Endothelial cell of umbilical vein (primary cell): ENCODE measurements around the gene HIGD1A. TPM values are rescaled to one million over a fixed set of nuclear protein-coding genes. Genes with fewer than 3 reads are reported as not detected.

Source experiments
- BruUV-seq: library from RNA; stranded (reverse); fragments of 400-500 nt; replicated peaks from 2 replicates; lab custom pipeline; 2021; lab: Mats Ljungman, UMichigan
- CTCF ChIA-PET: fragments of 300-600, 350-600 bp; sonication (Branson Sonifier 250); formaldehyde crosslinking; loops from one replicate; lab custom pipeline; 2021; ENCODE audit warnings: antibody characterized with exemption, inconsistent platforms; lab: Charles Lee
- POLR2A ChIA-PET: fragments of 300-600, 350-600 bp; sonication (Branson Sonifier 250); formaldehyde crosslinking; loops from one replicate; lab custom pipeline; 2021; ENCODE audit warnings: antibody characterized with exemption, inconsistent platforms; lab: Charles Lee
- DNase-seq: peaks from one replicate; pipeline ENCODE4 v3.0.0-alpha.2; 2011; ENCODE audit warnings: low read depth, low spot score
- FAIRE-seq: peaks from 2 replicates; lab custom pipeline; 2011; peaks lifted over from hg19 to GRCh38; lab: Jason Lieb, UNC
- H2AFZ ChIP-seq: 2 replicates; pipeline ENCODE4 v1.6.0; 2012; ENCODE audit warnings: low read depth, low read length, control low read depth, inconsistent platforms
- H3K27ac ChIP-seq: 2 replicates; pipeline ENCODE4 v1.5.1; 2011; ENCODE audit warnings: low read depth, mild to moderate bottlenecking, control low read depth, low read length, moderate library complexity; ENCODE audit not compliant: insufficient read depth
- H3K27me3 ChIP-seq, 2 experiments: 2 replicates each; pipeline versions ENCODE4 v1.6.0 to v1.6.1; 2011; ENCODE audit warnings: low read length in 2 of 2, mixed read lengths in 1 of 2; ENCODE audit not compliant: control insufficient read depth in 2 of 2, insufficient read depth in 2 of 2
- H3K36me3 ChIP-seq, 2 experiments: 2 replicates in 1 of 2; 3 replicates in 1 of 2; pipeline ENCODE4 v1.5.1; 2011; ENCODE audit warnings: low read length in 2 of 2, mild to moderate bottlenecking in 1 of 2, moderate library complexity in 1 of 2; ENCODE audit not compliant: control insufficient read depth in 2 of 2, insufficient read depth in 2 of 2; ENCODE audit errors: extremely low read depth in 1 of 2
- H3K4me1 ChIP-seq: 3 replicates; pipeline ENCODE4 v1.5.1; 2011; ENCODE audit warnings: mild to moderate bottlenecking, low read length; ENCODE audit not compliant: control insufficient read depth, insufficient read depth; ENCODE audit errors: extremely low read depth
- H3K4me2 ChIP-seq: 2 replicates; pipeline ENCODE4 v1.6.1; 2011; ENCODE audit warnings: low read length, control low read depth, mixed read lengths; ENCODE audit not compliant: insufficient read depth
- H3K4me3 ChIP-seq, 3 experiments: fragments of 200-600 bp in 1 of 3; sonication (generic), shearing (Covaris generic) in 1 of 3; replicated peaks in 1 of 3; 2 replicates each; pipeline ENCODE4 v1.5.1; 2011 to 2016; ENCODE audit warnings: control low read depth in 3 of 3, low read length in 3 of 3, mild to moderate bottlenecking in 2 of 3, inconsistent platforms in 1 of 3, low read depth in 1 of 3, moderate library complexity in 1 of 3; ENCODE audit not compliant: insufficient read depth in 1 of 3
- H3K79me2 ChIP-seq: 2 replicates; pipeline ENCODE4 v1.6.0; 2012; ENCODE audit warnings: low read length, inconsistent platforms; ENCODE audit not compliant: control insufficient read depth, insufficient read depth
- H3K9ac ChIP-seq: replicated peaks from 2 replicates; pipeline ENCODE3; 2011; ENCODE audit warnings: low read length, control low read depth; ENCODE audit not compliant: insufficient read depth; ENCODE audit errors: extremely low read depth
- H3K9me1 ChIP-seq: replicated peaks from 3 replicates; pipeline ENCODE4 v1.6.0; 2011; ENCODE audit warnings: mild to moderate bottlenecking, low read length; ENCODE audit not compliant: control insufficient read depth, insufficient read depth; ENCODE audit errors: extremely low read depth
- H3K9me3 ChIP-seq: replicated peaks from 2 replicates; pipeline ENCODE4 v1.5.1; 2012; ENCODE audit warnings: low read length, inconsistent platforms; ENCODE audit not compliant: control insufficient read depth, insufficient read depth
- H4K20me1 ChIP-seq: replicated peaks from 2 replicates; pipeline ENCODE3; 2011; ENCODE audit warnings: mild to moderate bottlenecking, low read length; ENCODE audit not compliant: control insufficient read depth, insufficient read depth; ENCODE audit errors: extremely low read depth
- EZH2 ChIP-seq: IDR thresholded peaks from 2 replicates; pipeline ENCODE4 v1.6.1; 2012; ENCODE audit warnings: borderline replicate concordance, low read depth, mild to moderate bottlenecking, moderate library complexity, low read length, inconsistent platforms; ENCODE audit not compliant: severe bottlenecking
- FOS ChIP-seq: IDR thresholded peaks from 2 replicates; pipeline ENCODE4 v1.6.1; 2011; ENCODE audit warnings: mild to moderate bottlenecking, low read length, moderate library complexity, borderline replicate concordance; ENCODE audit not compliant: insufficient read depth
- GATA2 ChIP-seq: IDR thresholded peaks from 2 replicates; pipeline ENCODE4 v1.7.0; 2011; ENCODE audit warnings: low read depth, mild to moderate bottlenecking, moderate library complexity, mixed read lengths, low read length; ENCODE audit not compliant: insufficient read length, insufficient read depth
- JUN ChIP-seq: IDR thresholded peaks from 2 replicates; pipeline ENCODE4 v1.6.1; 2011; ENCODE audit warnings: borderline replicate concordance, low read depth; ENCODE audit not compliant: insufficient read length, insufficient read depth
- MYC ChIP-seq: IDR thresholded peaks from one replicate; pipeline ENCODE4 v1.6.1; 2011; ENCODE audit warnings: mild to moderate bottlenecking, low read depth, low read length
- POLR2A ChIP-seq: IDR thresholded peaks from 2 replicates; pipeline ENCODE4 v1.6.1; 2012; ENCODE audit warnings: low read depth, mild to moderate bottlenecking, control low read depth, low read length
- POLR2AphosphoS5 ChIP-seq: IDR thresholded peaks from 2 replicates; pipeline ENCODE4 v1.6.1; 2012; ENCODE audit warnings: low read depth, mild to moderate bottlenecking, control low read depth, low read length, moderate library complexity; ENCODE audit not compliant: insufficient read depth
- dilution Hi-C: fragments of 300-500 bp; cut with MboI; formaldehyde crosslinking; loops from one replicate; pipeline ENCODE4 v1.15.0; 2019; ENCODE audit warnings: low sequenced_read_pairs; ENCODE audit not compliant: extremely low pct_ligation_motif_present
- intact Hi-C: fragments of 100-400 bp; cut with micrococcal nuclease; formaldehyde crosslinking; loops from one replicate; pipeline ENCODE4 v1.10.0; 2022
- polyA plus RNA-seq, 4 experiments: library from polyadenylated mRNA; depleted of rRNA in 3 of 4; stranded (reverse) in 3 of 4; unstranded in 1 of 4; fragments of >200 nt; gene quantifications; 2 replicates each; pipeline versions ENCODE4 v1.2.1 to v1.2.3, GENCODE V29; 2011 to 2012; ENCODE audit warnings: missing spikeins in 1 of 4
- total RNA-seq: library from RNA; stranded (reverse); gene quantifications from 2 replicates; pipeline ENCODE4 v1.2.3, GENCODE V29; 2021
- TF ChIP-seq, protein P1 (sequence below): IDR thresholded peaks from 2 replicates; pipeline ENCODE4 v1.6.1; 2011; ENCODE audit not compliant: insufficient read depth, insufficient read length
- TF ChIP-seq, protein P2 (sequence below), 2 donors: IDR thresholded peaks; 1 replicate in 1 of 2; 2 replicates in 1 of 2; pipeline ENCODE4 v1.5.1; 2011; ENCODE audit warnings: low read length in 2 of 2, mild to moderate bottlenecking in 2 of 2, moderate library complexity in 2 of 2, control low read depth in 1 of 2, inconsistent platforms in 1 of 2, low read depth in 1 of 2; ENCODE audit not compliant: insufficient read depth in 1 of 2; ENCODE audit errors: extremely low read depth in 1 of 2

Gene HIGD1A
- total and polyA plus RNA-seq, 2 donors (not counting 3 experiments of a cell fraction or from before 2014, with no cell fraction given), result 59.5 to 68.9 TPM

DNA sequence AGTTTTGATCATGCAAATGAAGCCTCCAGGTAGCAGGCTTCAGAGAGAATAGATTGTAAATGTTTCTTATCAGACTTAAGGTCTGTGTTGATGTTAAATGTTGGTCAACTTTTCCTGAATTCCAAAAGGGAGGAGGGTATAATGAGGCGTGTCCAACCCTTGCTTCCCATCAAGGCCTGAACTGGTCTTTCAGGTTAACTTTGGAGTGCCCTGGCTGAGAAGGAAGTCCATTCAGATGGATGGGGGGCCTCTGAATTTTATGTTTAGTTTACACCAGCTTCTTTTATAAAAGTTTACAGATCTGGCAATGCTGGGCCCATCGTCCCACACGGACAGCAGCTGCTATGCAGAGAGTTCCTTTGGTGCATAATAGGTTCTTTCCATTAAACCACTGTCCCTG, 40.2 kb downstream of the HIGD1A start:
- Histone ChIP-seq H3K4me2 (no peak overlapping the region), H3K9me3 (no peaks in the 10 kb centered on the region), H4K20me1 (no peaks in the 10 kb centered on the region), H2AFZ (no peak overlapping the region), H3K79me2 (no peaks in the 10 kb centered on the region), H3K27ac (no peak overlapping the region), H3K4me1 (no peaks in the 10 kb centered on the region), H3K36me3 (no peaks in the 10 kb centered on the region), H3K4me3 (no peak overlapping the region), H3K9ac (no peak overlapping the region), H3K27me3 (no peaks in the 10 kb centered on the region), H3K9me1 (no peaks in the 10 kb centered on the region)
- dilution Hi-C loops (no loop called here), intact Hi-C loops (no loop called here)
- FAIRE-seq (no peak), DNase-seq (no peak)
- TF ChIP-seq, protein P1, sequence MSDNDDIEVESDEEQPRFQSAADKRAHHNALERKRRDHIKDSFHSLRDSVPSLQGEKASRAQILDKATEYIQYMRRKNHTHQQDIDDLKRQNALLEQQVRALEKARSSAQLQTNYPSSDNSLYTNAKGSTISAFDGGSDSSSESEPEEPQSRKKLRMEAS, result no peak
- TF ChIP-seq GATA2, result no peak
- no peak for TF ChIP-seq JUN
- TF ChIP-seq POLR2AphosphoS5, result no peak
- no peak for TF ChIP-seq MYC
- TF ChIP-seq POLR2A, result no peak
- no peak for TF ChIP-seq FOS
- TF ChIP-seq EZH2, result no peak
- TF ChIP-seq, protein P2, sequence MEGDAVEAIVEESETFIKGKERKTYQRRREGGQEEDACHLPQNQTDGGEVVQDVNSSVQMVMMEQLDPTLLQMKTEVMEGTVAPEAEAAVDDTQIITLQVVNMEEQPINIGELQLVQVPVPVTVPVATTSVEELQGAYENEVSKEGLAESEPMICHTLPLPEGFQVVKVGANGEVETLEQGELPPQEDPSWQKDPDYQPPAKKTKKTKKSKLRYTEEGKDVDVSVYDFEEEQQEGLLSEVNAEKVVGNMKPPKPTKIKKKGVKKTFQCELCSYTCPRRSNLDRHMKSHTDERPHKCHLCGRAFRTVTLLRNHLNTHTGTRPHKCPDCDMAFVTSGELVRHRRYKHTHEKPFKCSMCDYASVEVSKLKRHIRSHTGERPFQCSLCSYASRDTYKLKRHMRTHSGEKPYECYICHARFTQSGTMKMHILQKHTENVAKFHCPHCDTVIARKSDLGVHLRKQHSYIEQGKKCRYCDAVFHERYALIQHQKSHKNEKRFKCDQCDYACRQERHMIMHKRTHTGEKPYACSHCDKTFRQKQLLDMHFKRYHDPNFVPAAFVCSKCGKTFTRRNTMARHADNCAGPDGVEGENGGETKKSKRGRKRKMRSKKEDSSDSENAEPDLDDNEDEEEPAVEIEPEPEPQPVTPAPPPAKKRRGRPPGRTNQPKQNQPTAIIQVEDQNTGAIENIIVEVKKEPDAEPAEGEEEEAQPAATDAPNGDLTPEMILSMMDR (IDR thresholded peaks at IDR 0.05; ENCODE audit: extremely low read depth in 1 of 2, insufficient read depth in 1 of 2, low read depth in 1 of 2, low read length in 2 of 2), result no peak
- no TSS peak for BruUV-seq
- ChIA-PET CTCF (no interaction called here), POLR2A (no interaction called here)
